ENCODE results near the gene OR10H2.
"Not testable (repeated sequence)": the region's sequence is repeated elsewhere in the genome, so short reads cannot be mapped to it uniquely, and the experiment has no call there.

OR10H2 gene, protein sequence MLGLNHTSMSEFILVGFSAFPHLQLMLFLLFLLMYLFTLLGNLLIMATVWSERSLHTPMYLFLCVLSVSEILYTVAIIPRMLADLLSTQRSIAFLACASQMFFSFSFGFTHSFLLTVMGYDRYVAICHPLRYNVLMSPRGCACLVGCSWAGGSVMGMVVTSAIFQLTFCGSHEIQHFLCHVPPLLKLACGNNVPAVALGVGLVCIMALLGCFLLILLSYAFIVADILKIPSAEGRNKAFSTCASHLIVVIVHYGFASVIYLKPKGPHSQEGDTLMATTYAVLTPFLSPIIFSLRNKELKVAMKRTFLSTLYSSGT

GRCh38 chr19:15727724-15728123 lies at the start of gene OR10H2:
TSS of gene OR10H2 (plus strand) at chr19:15728024. CDS start at chr19:15728044, 20 bp downstream.
- DNase-seq: no peak

DNA sequence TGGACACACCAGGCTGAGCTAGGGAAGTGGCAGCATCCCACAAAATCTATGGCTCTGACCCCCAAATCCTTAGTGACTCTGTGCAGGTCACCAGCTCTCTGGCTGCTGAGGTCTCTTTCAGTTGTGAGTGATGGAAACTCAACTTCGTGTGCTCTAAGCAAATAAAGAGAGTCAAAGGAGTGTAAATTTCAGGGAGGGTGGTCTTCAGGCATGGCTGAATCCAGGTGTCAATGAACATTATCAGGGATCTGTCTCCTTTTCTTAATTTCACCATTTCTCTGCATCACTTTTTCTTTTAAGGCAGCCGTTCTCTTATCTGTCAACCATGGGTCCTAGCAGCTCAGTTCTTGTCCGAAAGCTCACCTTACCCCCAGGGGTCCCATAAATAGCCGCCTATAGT lies 48.7 kb upstream of the OR10H2 start:
- no peak for DNase-seq

GRCh38 chr19:15679865-15680264 lies 48.0 kb upstream of the OR10H2 start:
- DNase-seq: not testable (repeated sequence)

DNA sequence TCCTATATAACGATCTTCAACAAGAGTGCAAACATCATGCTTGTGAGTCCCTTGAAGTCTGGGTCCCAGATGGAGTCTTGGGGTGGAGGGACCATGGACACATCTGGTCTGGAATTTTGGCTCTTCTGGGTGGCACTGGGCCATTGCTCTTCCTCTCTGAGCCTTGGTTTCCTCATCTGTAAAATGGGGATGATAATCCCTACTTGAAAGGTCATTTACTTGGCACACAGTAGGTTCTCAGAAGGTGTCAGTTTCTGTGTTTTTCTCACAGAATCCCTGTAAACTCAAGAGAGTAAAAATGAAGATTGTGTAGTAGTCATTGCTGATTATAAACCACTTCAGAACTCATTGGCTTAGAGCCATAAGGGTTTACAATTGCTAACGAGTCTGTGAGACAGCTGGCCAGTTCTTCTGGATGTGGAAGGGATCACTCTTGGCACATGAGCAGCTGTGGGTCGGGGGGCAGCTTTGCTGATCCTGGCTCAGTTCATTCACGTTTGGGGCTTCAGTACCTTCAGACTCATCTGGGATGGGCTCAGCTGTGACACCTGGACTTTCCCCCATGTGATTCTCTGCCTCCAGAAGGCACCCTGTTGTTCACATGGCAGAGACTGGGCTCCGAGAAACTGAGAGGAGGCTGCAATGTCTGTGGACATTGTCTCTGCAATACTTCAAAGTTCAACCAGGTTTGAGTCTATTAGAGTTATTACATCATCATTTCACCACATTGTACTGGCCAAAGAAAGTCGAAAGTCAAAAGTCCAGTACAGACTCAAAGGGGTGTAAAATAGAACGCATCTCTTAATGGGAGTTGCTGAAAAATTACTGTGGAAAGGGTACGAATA lies 47.1 kb upstream of the OR10H2 start:
- DNase-seq: no peak

DNA sequence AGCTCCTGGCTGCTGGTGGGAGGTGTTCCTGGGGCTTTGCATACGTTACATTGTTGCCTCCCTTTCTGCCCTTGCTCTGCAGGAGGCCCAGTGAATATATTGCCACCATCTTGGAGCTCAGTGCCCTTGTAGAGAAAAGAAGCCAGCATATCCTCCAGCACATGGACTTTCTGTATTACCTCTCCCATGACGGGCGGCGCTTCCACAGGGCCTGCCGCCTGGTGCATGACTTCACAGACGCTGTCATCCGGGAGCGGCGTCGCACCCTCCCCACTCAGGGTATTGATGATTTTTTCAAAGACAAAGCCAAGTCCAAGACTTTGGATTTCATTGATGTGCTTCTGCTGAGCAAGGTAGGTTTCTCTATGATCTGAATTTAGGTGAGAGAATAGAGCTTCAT lies 44.4 kb upstream of the OR10H2 start:
- no peak for DNase-seq

GRCh38 chr19:15684828-15685227 lies 43.0 kb upstream of the OR10H2 start:
- no peak for DNase-seq

- DNase-seq: no peak
Measured at GRCh38 chr19:15696654-15697194, 31.1 kb upstream of the OR10H2 start.

GRCh38 chr19:15701757-15702533 lies 25.9 kb upstream of the OR10H2 start:
- DNase-seq: no peak

GRCh38 chr19:15702534-15702930 lies 25.3 kb upstream of the OR10H2 start:
- DNase-seq: peak; percentile 29

DNA sequence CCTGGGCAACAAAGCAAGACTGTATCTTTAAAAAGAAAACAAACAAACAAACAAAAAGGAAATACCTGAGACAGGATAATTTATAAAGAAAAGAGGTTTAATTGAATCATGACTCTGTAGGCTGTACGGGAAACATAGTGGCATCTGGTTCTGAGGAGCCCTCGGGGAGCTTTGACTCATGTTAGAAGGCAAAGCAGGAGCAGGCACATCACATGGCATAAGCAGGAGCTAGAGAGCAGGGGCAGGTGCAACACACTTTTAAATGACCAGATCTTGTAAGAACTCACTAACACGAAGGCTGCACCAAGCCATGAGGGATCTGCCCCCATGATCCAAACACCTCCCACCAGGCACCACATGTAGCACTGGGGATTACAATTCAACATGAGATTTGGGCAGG lies 13.2 kb upstream of the OR10H2 start:
- DNase-seq: no peak

- DNase-seq: no peak
Measured at GRCh38 chr19:15715642-15716041, 12.2 kb upstream of the OR10H2 start.

DNA sequence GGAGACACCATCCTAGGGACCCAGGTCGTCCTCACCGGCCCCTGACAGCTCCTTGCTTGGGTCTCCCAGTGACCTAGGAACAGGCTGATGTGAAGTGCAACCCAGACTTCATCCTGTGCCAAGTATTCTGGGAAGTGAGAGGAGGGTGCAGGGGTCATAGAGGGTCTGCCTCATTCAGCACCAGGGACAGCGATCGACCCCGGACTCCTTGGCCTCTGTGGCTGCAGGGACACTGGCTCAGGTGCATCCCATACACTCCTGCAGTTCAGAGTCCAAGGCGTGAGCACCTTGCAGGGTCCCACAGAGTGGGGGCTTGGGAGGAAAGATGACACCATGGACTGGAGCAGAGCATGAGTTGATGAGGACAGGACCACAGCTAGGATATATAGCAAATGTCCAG lies 10.0 kb upstream of the OR10H2 start:
- no peak for DNase-seq

GRCh38 chr19:15721268-15721667 lies 6.6 kb upstream of the OR10H2 start:
- DNase-seq: no peak

GRCh38 chr19:15722956-15723355 lies 4.9 kb upstream of the OR10H2 start:
- no peak for DNase-seq

- no peak for DNase-seq
Measured at GRCh38 chr19:15730538-15730937, 2.7 kb downstream of the OR10H2 start.

- no peak for DNase-seq
Measured at GRCh38 chr19:15732388-15732787, 4.6 kb downstream of the OR10H2 start.

GRCh38 chr19:15733895-15734294 lies 6.1 kb downstream of the OR10H2 start:
- DNase-seq: no peak

- DNase-seq: no peak
Measured at GRCh38 chr19:15737722-15738121, 9.9 kb downstream of the OR10H2 start, which contains the start of gene OR10H3. TSS of gene OR10H3 (plus strand) at chr19:15737985. CDS start at chr19:15741393, 3,408 bp downstream.

DNA sequence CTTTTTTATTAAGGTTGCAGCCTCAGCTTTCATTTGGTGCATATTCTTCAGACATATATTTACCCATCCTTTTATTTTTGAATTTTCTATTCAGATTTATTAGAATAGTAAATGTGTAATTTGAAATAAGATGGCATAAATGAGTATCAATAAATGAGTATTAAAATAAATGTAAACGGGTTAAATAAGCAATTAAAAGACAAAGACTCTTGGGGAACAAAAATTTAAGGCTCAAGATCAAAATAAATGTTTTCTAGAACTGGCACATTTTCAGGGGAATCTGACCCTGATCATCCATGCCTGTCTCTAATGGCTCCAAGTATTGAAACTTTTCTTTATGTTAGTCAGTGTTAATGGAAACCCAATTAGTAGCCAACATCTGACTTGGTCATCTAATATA lies 13.0 kb downstream of the OR10H2 start:
- no peak for DNase-seq

DNA sequence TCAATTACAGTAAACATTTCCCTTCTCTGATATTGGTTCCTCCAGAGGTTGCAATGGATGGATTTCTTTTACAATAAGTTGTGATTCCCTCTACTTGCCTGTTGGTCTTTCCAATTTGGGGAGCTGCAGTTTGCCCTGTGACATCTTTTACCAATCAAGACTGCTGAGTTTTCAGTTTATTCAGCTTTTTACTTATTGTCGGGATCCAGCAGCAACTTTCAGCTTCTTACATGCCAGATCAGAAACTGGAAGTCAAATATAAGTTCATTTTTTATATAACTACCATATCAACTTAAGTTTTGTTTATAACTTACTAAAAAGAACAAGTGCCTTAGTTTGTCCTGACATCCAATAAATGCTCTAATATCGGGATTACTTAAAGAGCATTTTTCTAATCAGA lies 20.4 kb downstream of the OR10H2 start:
- DNase-seq: no peak

- DNase-seq: no peak
Measured at GRCh38 chr19:15758379-15758778, 30.6 kb downstream of the OR10H2 start.

DNA sequence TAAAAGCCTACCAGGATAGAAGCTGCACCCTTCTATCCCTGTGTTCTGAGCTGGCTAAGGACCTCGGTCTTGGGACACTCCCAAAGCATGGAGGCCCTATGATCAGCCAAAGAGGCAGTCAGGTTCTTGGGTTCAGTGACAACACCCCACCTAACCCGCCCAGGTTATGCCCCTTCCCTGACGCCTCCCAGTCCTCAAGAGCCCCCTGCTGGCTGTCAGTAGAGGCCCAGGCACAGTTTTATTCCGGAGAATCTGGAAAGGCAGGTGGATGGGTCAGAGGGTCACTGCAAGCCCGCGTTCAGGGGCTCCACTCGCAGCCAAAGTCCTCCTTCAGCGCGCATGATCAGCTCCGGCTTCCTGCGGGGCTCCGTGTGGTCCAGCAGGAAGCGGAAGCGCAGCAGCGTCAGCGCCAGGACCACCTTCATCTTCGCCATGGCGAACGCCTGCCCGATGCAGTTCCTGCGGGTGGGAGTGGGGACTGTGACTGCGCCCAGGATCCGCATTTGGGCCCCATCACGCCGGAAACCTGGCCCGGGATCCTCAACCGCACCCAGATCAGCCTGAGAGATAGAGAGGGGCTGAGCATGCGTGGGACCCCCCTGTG lies 32.2 kb downstream of the OR10H2 start:
- DNase-seq: no peak

GRCh38 chr19:15769586-15769985 lies 41.8 kb downstream of the OR10H2 start:
- DNase-seq: no peak
